ENCODE results near the gene TMEM108.

DNA sequence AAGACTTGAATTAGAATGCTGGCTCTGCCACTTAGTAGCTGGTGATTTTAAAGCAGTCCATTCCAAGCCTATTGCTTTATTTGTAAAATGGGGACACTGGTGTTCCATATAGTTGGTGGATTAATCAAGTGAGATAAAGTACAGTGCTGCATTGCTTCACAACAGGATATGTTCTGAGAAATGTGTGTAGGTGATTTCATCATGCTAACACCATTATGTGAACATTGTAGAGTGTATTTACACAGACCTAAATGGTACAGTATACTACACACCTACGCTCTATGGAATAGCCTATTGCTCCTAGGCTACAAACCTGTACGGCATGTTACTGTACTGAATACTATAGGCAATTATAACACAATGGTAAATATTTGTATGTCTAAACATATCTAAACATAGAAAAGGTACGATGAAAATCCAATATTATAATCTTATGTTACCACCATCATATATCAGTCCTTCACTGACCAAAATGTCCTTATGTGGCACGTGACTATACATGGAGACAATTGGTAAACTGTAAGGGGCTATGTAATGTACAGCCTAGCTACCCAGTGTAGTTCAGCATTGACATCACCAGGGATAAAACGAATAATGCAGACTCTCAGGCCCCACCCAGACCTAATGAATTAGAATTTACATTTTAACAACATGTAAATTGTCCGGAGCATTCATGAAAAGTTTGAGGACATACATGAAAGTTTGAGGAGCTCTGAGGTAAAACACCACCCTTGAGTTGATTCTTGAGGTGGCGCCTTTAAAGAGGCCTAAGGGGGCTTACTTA, 240.3 kb downstream of the TMEM108 start:
- TF ChIP-seq CEBPB (IDR thresholded peaks at IDR 0.05; ENCODE audit: low read depth) = no peak
- no peak for TF ChIP-seq POLR2A (IDR thresholded peaks at IDR 0.05; ENCODE audit: borderline replicate concordance, extremely low read depth, insufficient read depth, insufficient read length)
